Uterus (tissue), 2 donors: ENCODE data around the gene MYH16.

Experiments used
- CTCF ChIP-seq, 4 experiments: fragments of 200-600 bp in 2 of 4; fragments of 450-650 bp in 2 of 4; sonication (generic) in 2 of 4; IDR thresholded peaks; one replicate each; pipeline ENCODE4 v1.5.1; 2016 to 2019; ENCODE audit warnings: antibody characterized with exemption in 4 of 4, mild to moderate bottlenecking in 2 of 4, moderate library complexity in 1 of 4
- POLR2A ChIP-seq, 2 donors: fragments of 450-650 bp; IDR thresholded peaks; one replicate each; pipeline ENCODE4 v1.6.1; 2016; ENCODE audit warnings: antibody characterized with exemption in 2 of 2, mild to moderate bottlenecking in 1 of 2, moderate library complexity in 1 of 2

- TF ChIP-seq CTCF (IDR thresholded peaks at IDR 0.05) (no peak), POLR2A (IDR thresholded peaks at IDR 0.05) (no peak)
Observed at GRCh38 chr7:99301496-99301895, 28.9 kb downstream of the MYH16 start.
